H1 (cell line): Measurements from ENCODE around the gene CLIC3.

Experiments
- ATF3 ChIP-seq: IDR thresholded peaks from 2 replicates; pipeline ENCODE4 v1.6.1; 2011; ENCODE audit warnings: low read depth, mild to moderate bottlenecking, low read length; ENCODE audit not compliant: insufficient read depth
- CHD1 ChIP-seq: IDR thresholded peaks from 2 replicates; pipeline ENCODE4 v1.6.1; 2012; ENCODE audit warnings: low read depth, low read length, improper control_type of control experiment
- CHD2 ChIP-seq: IDR thresholded peaks from 2 replicates; pipeline ENCODE4 v1.6.1; 2012; ENCODE audit warnings: low read length, improper control_type of control experiment
- CTBP2 ChIP-seq: IDR thresholded peaks from 2 replicates; pipeline ENCODE4 v1.7.0; 2011; ENCODE audit warnings: borderline replicate concordance, mild to moderate bottlenecking, moderate library complexity, mixed read lengths, low read length; ENCODE audit not compliant: insufficient read depth, insufficient read length
- CTCF ChIP-seq, 3 experiments: IDR thresholded peaks; 1 replicate in 2 of 3; 2 replicates in 1 of 3; pipeline versions ENCODE4 v1.5.1 to v1.6.1; 2011; ENCODE audit warnings: low read length in 3 of 3, mild to moderate bottlenecking in 3 of 3, inconsistent platforms in 2 of 3, low read depth in 1 of 3, moderate library complexity in 1 of 3; ENCODE audit not compliant: insufficient read depth in 1 of 3; ENCODE audit errors: control extremely low read depth in 1 of 3
- EP300 ChIP-seq, 2 experiments: IDR thresholded peaks; 1 replicate in 1 of 2; 2 replicates in 1 of 2; pipeline ENCODE4 v1.6.1; 2011 to 2012; ENCODE audit warnings: low read depth in 2 of 2, low read length in 2 of 2, mild to moderate bottlenecking in 2 of 2, borderline replicate concordance in 1 of 2, inconsistent platforms in 1 of 2, moderate library complexity in 1 of 2
- SIRT6 ChIP-seq: IDR thresholded peaks from one replicate; pipeline ENCODE4 v1.7.1; 2012; ENCODE audit warnings: low read length, inconsistent platforms
- SP1 ChIP-seq: IDR thresholded peaks from 2 replicates; pipeline ENCODE4 v1.6.1; 2011; ENCODE audit warnings: low read depth, low read length
- SRF ChIP-seq: IDR thresholded peaks from 2 replicates; pipeline ENCODE4 v1.6.1; 2011; ENCODE audit warnings: mild to moderate bottlenecking, low read depth, low read length, moderate library complexity
- TAF1 ChIP-seq: IDR thresholded peaks from 2 replicates; pipeline ENCODE4 v1.6.1; 2011; ENCODE audit warnings: mild to moderate bottlenecking, low read depth, low read length

DNA sequence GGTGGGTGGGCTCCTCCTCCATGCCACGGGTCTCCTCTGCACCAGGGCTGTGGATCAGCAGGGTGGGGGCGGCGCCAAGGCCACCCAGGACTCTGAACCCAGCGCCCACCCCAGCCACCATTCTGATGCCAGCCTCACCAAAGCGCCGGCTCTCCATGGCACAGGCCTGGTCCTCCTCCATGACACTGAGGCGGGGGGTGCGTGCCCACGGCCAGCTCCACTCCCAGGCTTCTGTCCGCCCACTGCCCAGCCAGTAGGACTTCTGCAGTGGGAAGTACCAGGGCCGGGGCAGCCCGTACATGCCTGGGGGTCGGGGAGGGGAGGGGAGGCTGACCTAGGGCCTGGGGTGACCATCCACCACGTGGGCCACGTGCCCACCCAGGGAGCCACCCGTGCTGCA, 20.1 kb upstream of the CLIC3 start:
- TF ChIP-seq SIRT6 (no peak), ATF3 (no peak), CHD2 (no peak), SP1 (no peak), CTCF (IDR thresholded peaks at IDR 0.05; ENCODE audit: control extremely low read depth in 1 of 3, insufficient read depth in 1 of 3, low read depth in 1 of 3, low read length in 3 of 3) (no peak), CTBP2 (no peak), TAF1 (no peak), CHD1 (no peak), SRF (no peak), EP300 (IDR thresholded peaks at IDR 0.05; ENCODE audit: borderline replicate concordance in 1 of 2, low read depth in 2 of 2, low read length in 2 of 2) (no peak)
